ENCODE measurements around the gene CACNA1S.

GRCh38 chr1:201126832-201127754 lies 14.9 kb upstream of the CACNA1S start, which contains the start of gene ASCL5:
- TF ChIP-seq CTCF (IDR thresholded peaks at IDR 0.05; ENCODE audit: insufficient read depth, low read depth, low read length) (no peak), EZH2 (IDR thresholded peaks at IDR 0.05; ENCODE audit: insufficient read depth, low read length) (no peak)

Measured in astrocyte (in vitro differentiated cells and primary cell).